Measurements from ENCODE around the gene RMI2.

RMI2 gene

DNA sequence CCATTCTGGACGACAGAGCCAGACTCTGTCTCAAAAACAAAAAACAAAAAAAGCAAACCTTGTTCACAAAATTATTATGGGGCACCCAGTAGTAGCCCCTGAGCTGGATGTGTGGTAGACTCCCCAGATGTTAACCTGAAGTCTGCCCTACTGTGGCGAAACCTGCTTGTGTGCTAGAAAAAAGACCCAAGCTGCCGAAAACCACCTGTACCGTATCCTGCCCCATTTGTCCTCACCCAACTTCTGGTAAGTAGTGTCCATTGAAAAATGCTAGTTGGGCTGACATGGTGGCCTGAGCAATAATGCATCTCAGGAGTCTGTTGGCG is 9.1 kb downstream of the RMI2 start:
- ChIA-PET CTCF (interaction anchor here (0.7 to 1.7 kb wide), 3 partner anchors 85 to 1445 kb away, joined by 3 to 7 read pairs (median 3); partner anchors contain the start of gene TNP2), POLR2A (interaction anchor here (1.5 kb wide), 1 partner anchor 98 kb away, joined by 10 read pairs; the partner anchor contains the start of gene SOCS1)
- Histone ChIP-seq H3K4me1 (ENCODE audit: control insufficient read depth, insufficient read depth, low read length) (peaks cover 11% of the 10 kb centered on the region; the same call in 1 of the 2 replicates), H3K36me3 (ENCODE audit: control insufficient read depth in 2 of 2, insufficient read depth in 1 of 2, low read length in 2 of 2) (peaks cover 10 to 13% of the 10 kb centered on the region in 2 experiments; a peak in 2 of 3 replicates), H3K27ac (ENCODE audit: extremely low read depth, low read depth, low read length) (no peak overlapping the region), H3K4me3 (ENCODE audit: low read depth, low read length) (no peak overlapping the region), H3K9me3 (ENCODE audit: control insufficient read depth, insufficient read depth, low read depth, low read length) (no peaks in the 10 kb centered on the region)
- TF ChIP-seq ZNF561 (tag by site-specific recombination; IDR thresholded peaks at IDR 0.05; ENCODE audit: borderline replicate concordance): no peak
- TF ChIP-seq ZNF600 (tag by site-specific recombination; IDR thresholded peaks at IDR 0.05): peak; percentile 72

- POLR2A ChIA-PET: interaction anchor here (1.5 kb wide), 1 partner anchor 99 kb away, joined by 10 read pairs; the partner anchor contains the start of gene SOCS1
- Histone ChIP-seq H3K36me3 (ENCODE audit: control insufficient read depth in 2 of 2, insufficient read depth in 1 of 2, low read length in 2 of 2) (peaks cover 10 to 13% of the 10 kb centered on the region in 2 experiments; a peak in 2 of 3 replicates), H3K9me3 (ENCODE audit: control insufficient read depth, insufficient read depth, low read depth, low read length) (no peaks in the 10 kb centered on the region), H3K27ac (ENCODE audit: extremely low read depth, low read depth, low read length) (no peak overlapping the region), H3K4me3 (ENCODE audit: low read depth, low read length) (no peak overlapping the region), H3K4me1 (ENCODE audit: control insufficient read depth, insufficient read depth, low read length) (0 out of 2 replicates have a peak, but pooled peaks cover 8% of the 10 kb centered on the region)
- CTCF ChIA-PET: interaction anchor here (0.7 to 0.8 kb wide), 2 partner anchors 86 to 1446 kb away, joined by 3 read pairs; partner anchors contain the start of gene TNP2
- TF ChIP-seq ZNF184 (tag by site-specific recombination; IDR thresholded peaks at IDR 0.05): peak; percentile 67
- peak; percentile 76 for TF ChIP-seq ZNF629 (tag by site-specific recombination; IDR thresholded peaks at IDR 0.05)
- no peak for TF ChIP-seq ZNF585B (tag by site-specific recombination; IDR thresholded peaks at IDR 0.05)
- TF ChIP-seq ZNF600 (tag by site-specific recombination; IDR thresholded peaks at IDR 0.05): peak; percentile 18; the same call in 1 of the 2 replicates
- peak; percentile 53 for TF ChIP-seq GLIS1 (tag by site-specific recombination; IDR thresholded peaks at IDR 0.05)
- TF ChIP-seq PRDM1 (tag by site-specific recombination; IDR thresholded peaks at IDR 0.05): peak; percentile 41
- no peak for TF ChIP-seq ZNF24 (tag by site-specific recombination; IDR thresholded peaks at IDR 0.05)
Measured at GRCh38 chr16:11354733-11355574, 9.7 kb downstream of the RMI2 start.

- CTCF ChIA-PET: interaction anchor here (0.7 to 1.5 kb wide), 9 partner anchors 9 to 428 kb away, joined by 3 to 11 read pairs (median 4); partner anchors contain the start of gene SOCS1
- Histone ChIP-seq H3K36me3 (ENCODE audit: control insufficient read depth in 2 of 2, insufficient read depth in 1 of 2, low read length in 2 of 2) (peaks cover 10 to 13% of the 10 kb centered on the region in 2 experiments; a peak in 2 of 3 replicates), H3K27ac (ENCODE audit: extremely low read depth, low read depth, low read length) (no peak overlapping the region), H3K9me3 (ENCODE audit: control insufficient read depth, insufficient read depth, low read depth, low read length) (no peaks in the 10 kb centered on the region), H3K4me1 (ENCODE audit: control insufficient read depth, insufficient read depth, low read length) (0 out of 2 replicates have a peak, but pooled peaks cover 6% of the 10 kb centered on the region), H3K4me3 (ENCODE audit: low read depth, low read length) (no peak overlapping the region)
- POLR2A ChIA-PET: interaction anchor here (1.4 kb wide), 1 partner anchor 100 kb away, joined by 12 read pairs; the partner anchor contains the start of gene SOCS1
- no peak for TF ChIP-seq ZNF510 (tag by site-specific recombination; IDR thresholded peaks at IDR 0.05; ENCODE audit: insufficient replicate concordance)
- TF ChIP-seq GLIS1 (tag by site-specific recombination; IDR thresholded peaks at IDR 0.05): peak; percentile 85
- TF ChIP-seq ZIC2 (tag by site-specific recombination; IDR thresholded peaks at IDR 0.05): peak; percentile 76
- TF ChIP-seq KLF10 (tag by site-specific recombination; IDR thresholded peaks at IDR 0.05): 0 out of 2 replicates have a peak, but pooled peaks have one; percentile 13
- no peak for TF ChIP-seq ZNF416 (tag by site-specific recombination; IDR thresholded peaks at IDR 0.05)
Measured at GRCh38 chr16:11355862-11356261, 10.6 kb downstream of the RMI2 start.

- CTCF ChIA-PET: interaction anchor here (0.6 to 4.0 kb wide), 18 partner anchors 8 to 1019 kb away, joined by 3 to 20 read pairs (median 4); partner anchors contain the start of gene SOCS1
- Histone ChIP-seq H3K4me1 (ENCODE audit: control insufficient read depth, insufficient read depth, low read length) (0 out of 2 replicates have a peak, but pooled peaks cover 3% of the 10 kb centered on the region), H3K36me3 (ENCODE audit: control insufficient read depth in 2 of 2, insufficient read depth in 1 of 2, low read length in 2 of 2) (peaks cover 6 to 12% of the 10 kb centered on the region in 2 experiments; a peak in 2 of 3 replicates), H3K27ac (ENCODE audit: extremely low read depth, low read depth, low read length) (no peak overlapping the region), H3K4me3 (ENCODE audit: low read depth, low read length) (no peak overlapping the region), H3K9me3 (ENCODE audit: control insufficient read depth, insufficient read depth, low read depth, low read length) (no peaks in the 10 kb centered on the region)
- POLR2A ChIA-PET: interaction anchor here (0.6 to 1.4 kb wide), 2 partner anchors 99 to 101 kb away, joined by 3 to 12 read pairs; partner anchors contain the start of gene SOCS1
- no peak for TF ChIP-seq ZFP3 (tag by site-specific recombination; IDR thresholded peaks at IDR 0.05; ENCODE audit: low read depth)
- TF ChIP-seq CTCF (tag by site-specific recombination; IDR thresholded peaks at IDR 0.05): 0 out of 2 replicates have a peak, but pooled peaks have one; percentile 10
- TF ChIP-seq, protein P1, sequence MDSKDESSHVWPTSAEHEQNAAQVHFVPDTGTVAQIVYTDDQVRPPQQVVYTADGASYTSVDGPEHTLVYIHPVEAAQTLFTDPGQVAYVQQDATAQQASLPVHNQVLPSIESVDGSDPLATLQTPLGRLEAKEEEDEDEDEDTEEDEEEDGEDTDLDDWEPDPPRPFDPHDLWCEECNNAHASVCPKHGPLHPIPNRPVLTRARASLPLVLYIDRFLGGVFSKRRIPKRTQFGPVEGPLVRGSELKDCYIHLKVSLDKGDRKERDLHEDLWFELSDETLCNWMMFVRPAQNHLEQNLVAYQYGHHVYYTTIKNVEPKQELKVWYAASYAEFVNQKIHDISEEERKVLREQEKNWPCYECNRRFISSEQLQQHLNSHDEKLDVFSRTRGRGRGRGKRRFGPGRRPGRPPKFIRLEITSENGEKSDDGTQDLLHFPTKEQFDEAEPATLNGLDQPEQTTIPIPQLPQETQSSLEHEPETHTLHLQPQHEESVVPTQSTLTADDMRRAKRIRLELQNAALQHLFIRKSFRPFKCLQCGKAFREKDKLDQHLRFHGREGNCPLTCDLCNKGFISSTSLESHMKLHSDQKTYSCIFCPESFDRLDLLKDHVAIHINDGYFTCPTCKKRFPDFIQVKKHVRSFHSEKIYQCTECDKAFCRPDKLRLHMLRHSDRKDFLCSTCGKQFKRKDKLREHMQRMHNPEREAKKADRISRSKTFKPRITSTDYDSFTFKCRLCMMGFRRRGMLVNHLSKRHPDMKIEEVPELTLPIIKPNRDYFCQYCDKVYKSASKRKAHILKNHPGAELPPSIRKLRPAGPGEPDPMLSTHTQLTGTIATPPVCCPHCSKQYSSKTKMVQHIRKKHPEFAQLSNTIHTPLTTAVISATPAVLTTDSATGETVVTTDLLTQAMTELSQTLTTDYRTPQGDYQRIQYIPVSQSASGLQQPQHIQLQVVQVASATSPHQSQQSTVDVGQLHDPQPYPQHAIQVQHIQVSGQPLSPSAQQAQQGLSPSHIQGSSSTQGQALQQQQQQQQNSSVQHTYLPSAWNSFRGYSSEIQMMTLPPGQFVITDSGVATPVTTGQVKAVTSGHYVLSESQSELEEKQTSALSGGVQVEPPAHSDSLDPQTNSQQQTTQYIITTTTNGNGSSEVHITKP (tag by site-specific recombination; IDR thresholded peaks at IDR 0.05): 0 out of 2 replicates have a peak, but pooled peaks have one; percentile 30
- TF ChIP-seq HOXA7 (CRISPR knock-in tag; IDR thresholded peaks at IDR 0.05; ENCODE audit: borderline replicate concordance): no peak
- TF ChIP-seq ZBTB48 (tag by site-specific recombination; IDR thresholded peaks at IDR 0.05): peak; percentile 55; the same call in 1 of the 2 replicates
- TF ChIP-seq ZNF654 (tag by site-specific recombination; IDR thresholded peaks at IDR 0.05; ENCODE audit: low read depth): peak; percentile 55
- 0 out of 2 replicates have a peak, but pooled peaks have one; percentile 57 for TF ChIP-seq ZNF600 (tag by site-specific recombination; IDR thresholded peaks at IDR 0.05)
Measured at GRCh38 chr16:11356573-11357331, 11.5 kb downstream of the RMI2 start.
